Glutamatergic neuron (in vitro differentiated cells): ENCODE data around the gene MRPL55. TPM values are rescaled to one million over a fixed set of nuclear protein-coding genes. Genes with fewer than 3 reads are reported as not detected.

Experiments
- DNase-seq: peaks from one replicate; pipeline ENCODE4 v3.0.0; 2022
- H3K27ac Mint-ChIP-seq: one replicate; pipeline ENCODE4 v1.8.0; 2020; ENCODE audit warnings: mild to moderate bottlenecking, mixed read lengths, inconsistent platforms; ENCODE audit not compliant: unreplicated experiment
- H3K27me3 Mint-ChIP-seq: one replicate; pipeline ENCODE4 v1.8.0; 2020; ENCODE audit warnings: mild to moderate bottlenecking, moderate library complexity, mixed read lengths, inconsistent platforms; ENCODE audit not compliant: unreplicated experiment
- H3K36me3 Mint-ChIP-seq: one replicate; pipeline ENCODE4 v1.8.0; 2020; ENCODE audit warnings: mild to moderate bottlenecking, mixed read lengths, inconsistent platforms; ENCODE audit not compliant: unreplicated experiment
- H3K4me1 Mint-ChIP-seq: one replicate; pipeline ENCODE4 v1.8.0; 2020; ENCODE audit warnings: mild to moderate bottlenecking, low read depth, mixed read lengths, inconsistent platforms; ENCODE audit not compliant: unreplicated experiment
- H3K4me3 Mint-ChIP-seq: one replicate; pipeline ENCODE4 v1.8.0; 2020; ENCODE audit warnings: mild to moderate bottlenecking, mixed read lengths, inconsistent platforms; ENCODE audit not compliant: unreplicated experiment
- H3K9me3 Mint-ChIP-seq: one replicate; pipeline ENCODE4 v1.8.0; 2020; ENCODE audit warnings: mild to moderate bottlenecking, moderate library complexity, mixed read lengths, inconsistent platforms; ENCODE audit not compliant: unreplicated experiment
- CTCF ChIP-seq: fragments of 200-600 bp; sonication (generic); IDR thresholded peaks from one replicate; pipeline ENCODE4 v1.5.0; 2021; ENCODE audit not compliant: partially characterized antibody, unreplicated experiment
- total RNA-seq: library from RNA; stranded (reverse); fragmentation: NEBNext Ultra II Directional; extraction: Animal tissue kit (Norgen Biotek cat#: 25700); gene quantifications from one replicate; pipeline ENCODE4 v1.2.1, GENCODE V29; 2021; ENCODE audit not compliant: unreplicated experiment

Gene MRPL55
- total RNA-seq, 1 donor from 2014 or later: 61.5 TPM

- TF ChIP-seq CTCF: no peak
- no peak for DNase-seq
- Mint-ChIP-seq H3K4me1 (no peaks in the 10 kb centered on the region), H3K27me3 (peaks cover 5% of the 10 kb centered on the region), H3K27ac (no peak overlapping the region), H3K36me3 (no peaks in the 10 kb centered on the region), H3K4me3 (no peak overlapping the region), H3K9me3 (no peaks in the 10 kb centered on the region)
These were observed 43.8 kb upstream of the MRPL55 start for GRCh38 chr1:228152918-228153258.

- no peak overlapping the region for H3K27ac Mint-ChIP-seq
- no peaks in the 10 kb centered on the region for H3K4me1 Mint-ChIP-seq
- DNase-seq: no peak
- H3K27me3 Mint-ChIP-seq: peaks cover 5% of the 10 kb centered on the region
- no peak for TF ChIP-seq CTCF
- H3K9me3 Mint-ChIP-seq: no peaks in the 10 kb centered on the region
- no peak overlapping the region for H3K4me3 Mint-ChIP-seq
- H3K36me3 Mint-ChIP-seq: no peaks in the 10 kb centered on the region
These were observed 43.2 kb upstream of the MRPL55 start for GRCh38 chr1:228152097-228152917.

GRCh38 chr1:228151180-228151925 lies 42.3 kb upstream of the MRPL55 start:
- Mint-ChIP-seq H3K36me3 (no peaks in the 10 kb centered on the region), H3K4me1 (no peaks in the 10 kb centered on the region), H3K9me3 (no peaks in the 10 kb centered on the region), H3K4me3 (no peak overlapping the region), H3K27ac (no peak overlapping the region), H3K27me3 (peaks cover 5% of the 10 kb centered on the region)
- DNase-seq: no peak
- TF ChIP-seq CTCF: no peak

DNA sequence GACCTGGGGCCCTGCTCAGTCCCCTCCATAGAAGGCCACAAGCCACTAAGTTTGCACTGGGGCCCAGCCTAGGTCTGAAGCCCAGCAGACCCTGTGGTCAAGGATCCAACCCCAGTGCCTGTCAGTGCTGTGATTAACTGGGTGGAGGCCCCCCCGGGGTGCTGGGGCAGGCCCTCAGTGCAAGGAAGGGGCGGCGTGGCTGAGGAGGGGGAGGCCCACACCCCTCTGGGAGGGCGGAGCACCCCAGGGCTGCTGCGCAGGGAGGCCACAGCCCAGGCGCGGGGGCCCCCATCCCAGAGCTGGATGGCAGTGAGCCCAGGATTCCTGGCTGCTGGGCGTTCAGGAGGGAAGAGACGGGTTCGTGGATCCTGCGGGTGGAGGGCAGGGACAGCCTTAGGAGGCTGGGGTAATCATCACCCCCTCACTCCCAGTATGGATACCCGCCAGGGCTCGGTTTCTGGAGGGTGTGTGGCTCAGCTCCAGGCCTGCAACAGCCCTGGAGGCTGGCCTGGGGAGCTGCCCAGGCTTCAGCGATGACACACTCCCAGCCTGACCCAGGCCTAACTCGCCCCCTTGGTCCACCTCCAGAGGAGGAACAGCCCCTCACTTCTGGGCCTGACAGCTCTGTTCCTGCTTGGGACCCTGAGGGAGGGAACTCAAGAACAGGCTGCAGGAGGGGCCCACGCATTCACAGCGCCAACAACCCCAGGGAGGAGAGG lies 41.5 kb upstream of the MRPL55 start:
- no peak overlapping the region for H3K27ac Mint-ChIP-seq
- H3K27me3 Mint-ChIP-seq: peaks cover 9% of the 10 kb centered on the region
- H3K4me1 Mint-ChIP-seq: no peaks in the 10 kb centered on the region
- TF ChIP-seq CTCF: no peak
- no peak overlapping the region for H3K4me3 Mint-ChIP-seq
- no peaks in the 10 kb centered on the region for H3K36me3 Mint-ChIP-seq
- no peaks in the 10 kb centered on the region for H3K9me3 Mint-ChIP-seq
- DNase-seq: no peak
